RWPE1 (cell line): ENCODE measurements around the gene ALOX15.

Experiments used
- CTCF ChIA-PET: fragments of 350-600 bp; sonication (Branson Sonifier 250); formaldehyde crosslinking; extraction: SDS; loops from one replicate; lab custom pipeline; 2021; lab: Yijun Ruan, JAX
- POLR2A ChIA-PET: fragments of 400-600 bp; formaldehyde crosslinking; extraction: SDS; loops from one replicate; lab custom pipeline; 2020; ENCODE audit warnings: antibody characterized with exemption; ENCODE audit not compliant: low non-redundant PET; lab: Yijun Ruan, JAX
- DNase-seq: peaks from one replicate; pipeline ENCODE4 v3.0.0; 2012; ENCODE audit warnings: low spot score
- H3K27ac ChIP-seq: fragments of 450-650 bp; 2 replicates; pipeline ENCODE4 v1.5.1; 2017
- TF ChIP-seq, protein P1 (sequence below): fragments of 450-650 bp; conservative IDR thresholded peaks from 2 replicates; pipeline ENCODE4 v1.5.1; 2017; ENCODE audit warnings: low read depth, mild to moderate bottlenecking

ALOX15 gene

DNA sequence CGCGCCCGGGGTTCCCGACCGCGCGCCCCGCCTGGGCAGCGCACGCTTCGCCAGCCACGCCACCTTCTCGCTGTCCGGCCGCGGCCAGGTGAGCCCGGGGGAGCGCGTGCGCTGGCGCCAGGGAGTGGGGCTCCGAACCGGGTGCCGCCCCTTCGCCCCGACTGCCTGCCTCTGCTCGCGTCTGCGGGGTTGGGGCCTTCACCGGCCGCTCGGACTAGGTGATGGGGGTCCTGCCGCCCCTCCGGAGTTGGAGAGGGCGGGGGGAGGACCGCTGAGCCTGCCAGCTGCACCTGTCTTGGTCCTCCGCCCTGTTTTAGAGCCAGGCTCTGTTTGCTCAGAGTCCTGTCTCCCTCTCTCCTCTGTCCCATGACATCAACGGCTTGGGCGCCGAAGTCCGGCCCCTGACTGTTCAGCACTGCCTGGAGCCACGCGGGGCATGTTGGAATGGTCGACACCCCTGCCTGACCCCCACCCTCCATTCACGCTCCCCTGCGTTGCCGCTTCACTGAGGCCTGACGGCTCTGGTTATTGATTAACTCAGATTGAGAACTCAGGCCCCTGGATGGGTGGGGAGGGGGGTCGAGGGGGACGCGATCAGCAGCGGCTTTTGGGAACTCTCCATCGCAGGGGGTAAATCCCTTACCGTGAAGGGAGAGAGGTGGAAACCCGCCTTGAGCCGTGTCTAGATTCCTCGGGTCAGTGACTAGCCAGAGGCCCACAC, 56.4 kb downstream of the ALOX15 start:
- no peak for DNase-seq
- TF ChIP-seq, protein P1, sequence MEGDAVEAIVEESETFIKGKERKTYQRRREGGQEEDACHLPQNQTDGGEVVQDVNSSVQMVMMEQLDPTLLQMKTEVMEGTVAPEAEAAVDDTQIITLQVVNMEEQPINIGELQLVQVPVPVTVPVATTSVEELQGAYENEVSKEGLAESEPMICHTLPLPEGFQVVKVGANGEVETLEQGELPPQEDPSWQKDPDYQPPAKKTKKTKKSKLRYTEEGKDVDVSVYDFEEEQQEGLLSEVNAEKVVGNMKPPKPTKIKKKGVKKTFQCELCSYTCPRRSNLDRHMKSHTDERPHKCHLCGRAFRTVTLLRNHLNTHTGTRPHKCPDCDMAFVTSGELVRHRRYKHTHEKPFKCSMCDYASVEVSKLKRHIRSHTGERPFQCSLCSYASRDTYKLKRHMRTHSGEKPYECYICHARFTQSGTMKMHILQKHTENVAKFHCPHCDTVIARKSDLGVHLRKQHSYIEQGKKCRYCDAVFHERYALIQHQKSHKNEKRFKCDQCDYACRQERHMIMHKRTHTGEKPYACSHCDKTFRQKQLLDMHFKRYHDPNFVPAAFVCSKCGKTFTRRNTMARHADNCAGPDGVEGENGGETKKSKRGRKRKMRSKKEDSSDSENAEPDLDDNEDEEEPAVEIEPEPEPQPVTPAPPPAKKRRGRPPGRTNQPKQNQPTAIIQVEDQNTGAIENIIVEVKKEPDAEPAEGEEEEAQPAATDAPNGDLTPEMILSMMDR, result no peak
- H3K27ac ChIP-seq, result no peak overlapping the region
- POLR2A ChIA-PET, result no interaction called here
- CTCF ChIA-PET, result interaction anchor here (0.5 kb wide), 1 partner anchor 61 kb away, joined by 4 read pairs; no protein-coding TSS in a partner anchor

DNA sequence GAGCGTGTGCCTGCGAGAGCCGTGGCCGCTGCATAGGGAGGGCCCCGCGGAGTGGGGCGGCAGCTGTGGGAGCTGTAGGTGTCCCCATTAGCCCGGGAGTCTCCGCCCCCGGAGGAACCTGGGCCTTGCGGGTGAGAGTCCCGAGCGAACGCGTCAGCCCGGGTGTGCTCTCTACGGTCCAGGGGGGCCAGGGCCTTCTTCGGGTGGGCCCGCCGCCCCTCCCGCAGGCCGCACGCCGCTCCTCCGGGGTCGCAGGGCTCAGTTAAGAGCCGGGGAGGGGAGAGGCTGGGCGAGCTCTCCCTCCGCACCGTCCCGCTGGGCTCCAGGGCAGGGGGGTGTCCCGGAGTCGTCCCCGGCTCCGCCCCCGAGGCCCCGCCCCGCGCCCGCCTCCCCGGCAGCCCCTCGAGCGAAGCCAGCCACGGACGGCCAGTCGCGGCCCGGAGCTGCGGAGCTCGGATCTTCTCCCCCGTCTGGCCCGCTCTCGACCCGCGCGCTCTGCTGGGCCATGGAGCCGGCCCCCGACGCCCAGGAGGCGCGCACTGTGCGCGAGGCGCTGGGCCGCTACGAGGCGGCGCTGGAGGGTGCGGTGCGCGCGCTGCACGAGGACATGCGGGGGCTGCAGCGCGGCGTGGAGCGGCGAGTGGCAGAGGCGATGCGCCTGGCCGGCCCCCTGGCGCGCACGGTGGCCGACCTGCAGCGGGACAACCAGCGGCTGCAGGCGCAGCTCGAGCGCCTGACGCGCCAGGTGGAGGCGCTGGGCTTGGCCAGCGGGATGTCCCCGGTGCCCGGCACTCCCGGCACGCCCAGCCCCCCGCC, 57.2 kb downstream of the ALOX15 start, which contains the start of gene SMTNL2:
SMTNL2 (plus strand) TSS at position 429 of the 816 bp plus-strand sequence; CDS start at position 506, 77 bp downstream.
- POLR2A ChIA-PET, result no interaction called here
- CTCF ChIA-PET, result interaction anchor here (0.5 to 1.1 kb wide), 2 partner anchors 18 to 60 kb away, joined by 3 to 4 read pairs; no protein-coding TSS in a partner anchor
- H3K27ac ChIP-seq, result no peak within 1 kb of the TSS
- TF ChIP-seq, protein P1, result no peak
- DNase-seq, result no peak

DNA sequence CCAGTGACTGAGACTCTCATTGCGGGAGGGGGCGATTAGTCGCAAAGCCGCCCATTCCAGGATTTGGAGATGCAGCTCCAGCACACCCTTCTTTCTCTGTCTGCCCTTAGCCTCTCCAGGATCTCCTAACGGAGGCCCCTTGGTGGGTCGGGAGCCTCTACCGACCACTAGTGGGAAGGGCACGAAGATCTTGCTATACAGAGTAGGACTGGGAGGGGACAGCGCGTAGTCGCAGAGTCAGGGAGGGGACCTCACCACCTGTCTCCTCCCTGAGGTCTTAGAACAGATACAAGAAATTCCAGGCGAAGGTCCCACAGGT, 57.7 kb downstream of the ALOX15 start:
- POLR2A ChIA-PET, result no interaction called here
- TF ChIP-seq, protein P1, result no peak
- CTCF ChIA-PET, result interaction anchor here (1.1 kb wide), 1 partner anchor 17 kb away, joined by 3 read pairs; no protein-coding TSS in a partner anchor
- H3K27ac ChIP-seq, result no peak overlapping the region
- no peak for DNase-seq

DNA sequence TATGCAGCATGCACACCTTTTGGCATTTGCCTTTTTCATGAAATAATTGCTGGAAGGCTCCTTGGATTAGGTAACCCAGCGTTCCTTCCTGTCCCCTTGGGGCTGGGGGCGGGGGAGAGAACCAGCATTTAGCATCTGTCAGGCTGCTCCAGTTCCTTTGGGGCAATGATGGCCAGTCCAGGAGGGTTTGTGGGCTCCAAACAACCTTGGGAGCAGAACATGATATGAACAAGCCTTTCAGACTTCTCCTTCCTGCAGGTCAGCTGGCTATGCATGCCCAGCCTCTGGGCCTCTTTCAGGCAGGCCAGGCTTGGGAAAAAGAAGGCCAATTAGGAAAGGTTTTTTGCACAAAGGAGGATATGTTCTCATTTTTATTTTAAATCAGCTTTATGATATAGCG, 58.3 kb downstream of the ALOX15 start:
- TF ChIP-seq, protein P1, result no peak
- no peak overlapping the region for H3K27ac ChIP-seq
- POLR2A ChIA-PET, result no interaction called here
- CTCF ChIA-PET, result interaction anchor here (1.1 kb wide), 1 partner anchor 17 kb away, joined by 3 read pairs; no protein-coding TSS in a partner anchor
- DNase-seq, result no peak

DNA sequence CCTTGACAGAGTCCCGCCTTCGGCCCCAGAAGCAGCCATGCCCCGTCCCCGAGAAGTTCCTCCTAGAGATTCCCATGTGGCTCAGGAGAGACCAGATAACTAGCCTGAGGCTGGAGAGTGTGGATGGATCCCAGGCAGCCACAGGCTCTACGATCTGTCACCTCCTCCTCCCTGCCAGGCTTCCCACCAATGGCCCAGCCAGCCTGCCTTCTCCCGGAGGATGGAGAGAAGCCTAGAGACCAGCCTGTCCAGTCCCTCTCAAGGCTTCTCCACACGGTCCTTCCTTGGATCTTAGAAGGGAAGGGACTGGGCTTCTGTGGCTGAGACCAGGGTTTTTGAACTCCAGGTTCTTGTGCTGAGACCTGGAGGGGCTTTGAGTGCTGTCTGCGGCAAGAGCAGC, 58.8 kb downstream of the ALOX15 start:
- H3K27ac ChIP-seq, result no peak overlapping the region
- TF ChIP-seq, protein P1, result no peak
- DNase-seq, result no peak
- CTCF ChIA-PET, result interaction anchor here (1.0 kb wide), 1 partner anchor 43 kb away, joined by 4 read pairs; no protein-coding TSS in a partner anchor
- POLR2A ChIA-PET, result no interaction called here

DNA sequence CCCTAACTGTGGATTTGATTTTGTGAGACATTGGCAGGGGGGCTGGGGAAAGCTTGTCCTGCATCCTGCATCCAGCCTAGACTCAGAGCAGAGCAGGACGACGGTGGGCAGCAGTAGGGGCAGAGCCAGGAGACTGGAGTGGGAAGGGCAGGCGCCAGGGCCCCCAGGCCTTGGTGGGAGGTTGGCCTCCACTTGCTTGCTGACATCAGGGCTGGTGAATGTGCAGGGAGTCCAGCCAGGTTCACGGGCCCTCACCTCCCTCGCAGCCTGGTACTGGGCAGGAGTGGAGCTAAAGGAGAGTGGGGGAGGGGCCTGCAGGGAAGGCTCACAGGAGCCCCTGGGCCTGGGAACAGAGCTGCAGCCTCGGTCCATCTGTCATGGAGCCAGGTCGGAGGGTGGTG, 59.4 kb downstream of the ALOX15 start:
- POLR2A ChIA-PET, result no interaction called here
- no peak for DNase-seq
- CTCF ChIA-PET, result interaction anchor here (0.6 to 1.0 kb wide), 3 partner anchors 30 to 136 kb away, joined by 3 to 4 read pairs (median 3); no protein-coding TSS in a partner anchor

More for the DNA sequence above, 59.4 kb downstream of the ALOX15 start:
- TF ChIP-seq, protein P1, result no peak
- H3K27ac ChIP-seq, result no peak overlapping the region
